ENCODE measurements around the gene DR1. TPM values are rescaled to one million over a fixed set of nuclear protein-coding genes. Genes with fewer than 3 reads are reported as not detected.

Gene DR1
- total RNA-seq, 1 donor from 2014 or later = 62.3 TPM

DNA sequence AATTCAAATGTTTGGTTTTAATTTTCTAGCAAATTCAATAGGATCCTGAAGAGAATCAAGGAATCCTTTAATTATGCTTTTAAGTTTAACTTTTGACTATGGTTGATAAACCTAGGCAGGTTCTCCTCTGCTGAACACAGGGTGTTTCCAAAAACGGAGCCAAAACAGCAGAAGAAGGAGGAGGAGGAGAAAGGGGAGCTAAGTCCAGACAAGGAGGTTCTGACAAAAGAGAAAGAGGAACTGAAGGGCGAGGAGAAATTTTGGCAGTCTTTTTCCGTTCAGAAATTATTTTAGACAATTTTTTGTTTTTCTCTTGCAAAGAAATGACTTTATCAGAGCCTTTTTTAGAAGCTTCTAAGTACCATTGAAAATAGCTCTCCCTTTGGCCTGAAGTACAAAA, 69.0 kb downstream of the DR1 start:
- ATAC-seq (ENCODE audit: low read depth) (no peak), DNase-seq (no peak)
- POLR2A ChIA-PET = no interaction called here
- H3K9me3 Mint-ChIP-seq = peaks cover 4% of the 10 kb centered on the region
- CTCF ChIA-PET = no interaction called here
- no peaks in the 10 kb centered on the region for H3K36me3 Mint-ChIP-seq (ENCODE audit: low read depth)
- H3K27ac Mint-ChIP-seq = peak overlapping the region; percentile 2
- H3K4me3 Mint-ChIP-seq = peak overlapping the region; percentile 25
- TF ChIP-seq, protein P1, sequence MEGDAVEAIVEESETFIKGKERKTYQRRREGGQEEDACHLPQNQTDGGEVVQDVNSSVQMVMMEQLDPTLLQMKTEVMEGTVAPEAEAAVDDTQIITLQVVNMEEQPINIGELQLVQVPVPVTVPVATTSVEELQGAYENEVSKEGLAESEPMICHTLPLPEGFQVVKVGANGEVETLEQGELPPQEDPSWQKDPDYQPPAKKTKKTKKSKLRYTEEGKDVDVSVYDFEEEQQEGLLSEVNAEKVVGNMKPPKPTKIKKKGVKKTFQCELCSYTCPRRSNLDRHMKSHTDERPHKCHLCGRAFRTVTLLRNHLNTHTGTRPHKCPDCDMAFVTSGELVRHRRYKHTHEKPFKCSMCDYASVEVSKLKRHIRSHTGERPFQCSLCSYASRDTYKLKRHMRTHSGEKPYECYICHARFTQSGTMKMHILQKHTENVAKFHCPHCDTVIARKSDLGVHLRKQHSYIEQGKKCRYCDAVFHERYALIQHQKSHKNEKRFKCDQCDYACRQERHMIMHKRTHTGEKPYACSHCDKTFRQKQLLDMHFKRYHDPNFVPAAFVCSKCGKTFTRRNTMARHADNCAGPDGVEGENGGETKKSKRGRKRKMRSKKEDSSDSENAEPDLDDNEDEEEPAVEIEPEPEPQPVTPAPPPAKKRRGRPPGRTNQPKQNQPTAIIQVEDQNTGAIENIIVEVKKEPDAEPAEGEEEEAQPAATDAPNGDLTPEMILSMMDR (IDR thresholded peaks at IDR 0.05) = no peak
- H3K27me3 Mint-ChIP-seq = peaks cover 5% of the 10 kb centered on the region
- H3K4me1 Mint-ChIP-seq = peaks cover 21% of the 10 kb centered on the region
- intact Hi-C loops (cut with micrococcal nuclease) = no loop called here

DNA sequence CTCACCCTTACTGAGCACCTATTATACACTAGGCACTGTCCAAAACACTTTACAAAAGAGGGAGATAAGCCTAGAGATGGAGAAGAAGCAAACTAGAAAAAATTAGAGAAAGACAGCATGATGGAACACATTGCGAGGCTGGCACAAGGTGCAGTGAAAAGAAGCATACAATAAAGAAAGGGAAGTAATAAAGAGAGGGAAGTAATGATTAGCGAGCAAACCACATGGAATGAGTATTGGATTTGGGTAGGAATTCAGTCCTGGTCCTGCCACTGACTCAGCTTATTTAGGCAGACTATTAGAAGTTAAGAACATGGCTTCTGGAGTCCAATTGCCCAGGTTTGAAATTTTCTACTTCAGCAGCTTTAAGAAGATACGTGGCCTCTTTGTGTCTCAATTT, 69.6 kb downstream of the DR1 start:
- TF ChIP-seq, protein P1 (IDR thresholded peaks at IDR 0.05) = no peak
- DNase-seq (no peak), ATAC-seq (ENCODE audit: low read depth) (no peak)
- ChIA-PET CTCF (no interaction called here), POLR2A (no interaction called here)
- H3K9me3 Mint-ChIP-seq = peaks cover 4% of the 10 kb centered on the region
- no peaks in the 10 kb centered on the region for H3K36me3 Mint-ChIP-seq (ENCODE audit: low read depth)
- no peak overlapping the region for H3K4me3 Mint-ChIP-seq
- peaks cover 5% of the 10 kb centered on the region for H3K27me3 Mint-ChIP-seq
- H3K27ac Mint-ChIP-seq = no peak overlapping the region
- intact Hi-C loops (cut with micrococcal nuclease) = no loop called here
- H3K4me1 Mint-ChIP-seq = peaks cover 21% of the 10 kb centered on the region

DNA sequence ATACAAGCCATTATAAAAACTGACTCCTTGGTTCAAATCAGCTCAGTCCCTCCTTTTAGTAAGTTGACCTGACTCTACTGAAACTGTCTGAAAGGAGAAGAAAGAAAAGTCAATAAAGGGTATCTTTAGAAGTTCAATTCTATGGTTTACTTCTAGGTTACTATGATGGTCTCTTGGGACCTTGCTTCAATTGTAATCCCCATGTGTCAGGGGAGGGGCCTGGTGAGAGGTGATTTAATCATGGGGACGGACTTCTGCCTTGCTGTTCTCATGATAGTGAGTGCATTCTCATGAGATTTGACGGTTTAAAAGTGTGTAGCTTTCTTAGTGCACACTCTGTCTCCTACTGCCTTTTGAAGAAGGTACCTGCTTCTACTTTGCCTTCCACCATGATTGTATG, 70.5 kb downstream of the DR1 start:
- no peak for DNase-seq
- peaks cover 8% of the 10 kb centered on the region for H3K27me3 Mint-ChIP-seq

More for the DNA sequence above, 70.5 kb downstream of the DR1 start:
- no peak overlapping the region for H3K27ac Mint-ChIP-seq
- no peaks in the 10 kb centered on the region for H3K36me3 Mint-ChIP-seq (ENCODE audit: low read depth)
- ChIA-PET POLR2A (no interaction called here), CTCF (no interaction called here)
- peak; percentile 50 for ATAC-seq (ENCODE audit: low read depth)
- intact Hi-C loops (cut with micrococcal nuclease) = no loop called here
- no peak overlapping the region for H3K4me3 Mint-ChIP-seq
- TF ChIP-seq, protein P1 (IDR thresholded peaks at IDR 0.05) = no peak
- peaks cover 4% of the 10 kb centered on the region for H3K9me3 Mint-ChIP-seq
- H3K4me1 Mint-ChIP-seq = peaks cover 21% of the 10 kb centered on the region

Other genes starting within 250 kb of the DR1 start
- 38.7 and 42.3 TPM in 2 replicates for gene TMED5, start 165.5 kb upstream of the DR1 start, total RNA-seq
- 13.4 and 15.9 TPM in 2 replicates for gene CCDC18, start 165.2 kb upstream of the DR1 start, total RNA-seq
- gene FNBP1L, start 102.2 kb downstream of the DR1 start, total RNA-seq = 3.3 and 3.4 TPM in 2 replicates